ENCODE measurements around the gene MYBL2. TPM values are rescaled to one million over a fixed set of nuclear protein-coding genes. Genes with fewer than 3 reads are reported as not detected.

Gene MYBL2
- total RNA-seq, 1 experiment from 2014 or later = 159 TPM

GRCh38 chr20:43740642-43741041 is 73.7 kb downstream of the MYBL2 start:
- peaks cover 7% of the 10 kb centered on the region for H3K27me3 Mint-ChIP-seq (ENCODE audit: low read depth)

More at GRCh38 chr20:43740642-43741041, 73.7 kb downstream of the MYBL2 start:
- no peak overlapping the region for H2BK120ac ChIP-seq (ENCODE audit: low read depth, low read length, poor library complexity, severe bottlenecking)
- H4K5ac ChIP-seq (ENCODE audit: insufficient read length, low read depth, low read length) = no peak overlapping the region
- H3K27me3 ChIP-seq (ENCODE audit: insufficient read depth, low read length) = no peaks in the 10 kb centered on the region
- H2BK20ac ChIP-seq (ENCODE audit: low read depth, low read length, poor library complexity, severe bottlenecking) = no peak overlapping the region
- Mint-ChIP-seq H3K4me3 (no peak overlapping the region), H3K27ac (no peak overlapping the region), H3K4me1 (peaks cover 3 to 18% of the 10 kb centered on the region in 2 experiments), H3K9me3 (no peaks in the 10 kb centered on the region), H3K36me3 (ENCODE audit: insufficient read depth in 1 of 3, low read depth in 3 of 3) (no peaks in the 10 kb centered on the region)
- TF ChIP-seq, protein P1, sequence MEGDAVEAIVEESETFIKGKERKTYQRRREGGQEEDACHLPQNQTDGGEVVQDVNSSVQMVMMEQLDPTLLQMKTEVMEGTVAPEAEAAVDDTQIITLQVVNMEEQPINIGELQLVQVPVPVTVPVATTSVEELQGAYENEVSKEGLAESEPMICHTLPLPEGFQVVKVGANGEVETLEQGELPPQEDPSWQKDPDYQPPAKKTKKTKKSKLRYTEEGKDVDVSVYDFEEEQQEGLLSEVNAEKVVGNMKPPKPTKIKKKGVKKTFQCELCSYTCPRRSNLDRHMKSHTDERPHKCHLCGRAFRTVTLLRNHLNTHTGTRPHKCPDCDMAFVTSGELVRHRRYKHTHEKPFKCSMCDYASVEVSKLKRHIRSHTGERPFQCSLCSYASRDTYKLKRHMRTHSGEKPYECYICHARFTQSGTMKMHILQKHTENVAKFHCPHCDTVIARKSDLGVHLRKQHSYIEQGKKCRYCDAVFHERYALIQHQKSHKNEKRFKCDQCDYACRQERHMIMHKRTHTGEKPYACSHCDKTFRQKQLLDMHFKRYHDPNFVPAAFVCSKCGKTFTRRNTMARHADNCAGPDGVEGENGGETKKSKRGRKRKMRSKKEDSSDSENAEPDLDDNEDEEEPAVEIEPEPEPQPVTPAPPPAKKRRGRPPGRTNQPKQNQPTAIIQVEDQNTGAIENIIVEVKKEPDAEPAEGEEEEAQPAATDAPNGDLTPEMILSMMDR (conservative IDR thresholded peaks at IDR 0.05) = no peak
- no peak overlapping the region for H3K4ac ChIP-seq (ENCODE audit: low read depth, low read length)
- H4K20me1 ChIP-seq (ENCODE audit: control insufficient read depth, insufficient read depth, insufficient read length) = no peaks in the 10 kb centered on the region
- no peak overlapping the region for H3K18ac ChIP-seq (ENCODE audit: insufficient read length, low read depth, low read length)
- H3K23ac ChIP-seq (ENCODE audit: insufficient read length, low read depth, low read length) = no peak overlapping the region
- WGBS (ENCODE audit: extremely low coverage, insufficient read length, low lambda C conversion rate) = no CpG with 5 or more reads among the region's 3 CpGs
- no peak overlapping the region for H2AFZ ChIP-seq (ENCODE audit: low read length)
- DNase-seq = no peak
- H4K8ac ChIP-seq (replicated peaks; ENCODE audit: insufficient read length, low read depth, low read length) = no peak overlapping the region
- no peak overlapping the region for H3T11ph ChIP-seq (ENCODE audit: low read length)
- no peak overlapping the region for H3K14ac ChIP-seq (ENCODE audit: insufficient read depth, low read length)
- H2BK15ac ChIP-seq (ENCODE audit: low read depth, low read length) = no peak overlapping the region
- H2BK12ac ChIP-seq (ENCODE audit: insufficient read length, low read depth, low read length) = no peak overlapping the region
- H3K79me2 ChIP-seq (ENCODE audit: insufficient read depth, low read length) = no peaks in the 10 kb centered on the region
- no peak overlapping the region for H2BK5ac ChIP-seq (ENCODE audit: insufficient read length, low read length)
- H3K79me1 ChIP-seq (ENCODE audit: insufficient read depth, low read depth, low read length, poor library complexity, severe bottlenecking) = no peaks in the 10 kb centered on the region
- H3K9me3 ChIP-seq (ENCODE audit: control insufficient read depth, low read depth, low read length) = no peaks in the 10 kb centered on the region
- no peak overlapping the region for H3K27ac ChIP-seq (ENCODE audit: insufficient read length, low read depth, low read length)
- H3K4me2 ChIP-seq (ENCODE audit: insufficient read depth, insufficient read length, low read length) = no peak overlapping the region
- no peaks in the 10 kb centered on the region for H3K23me2 ChIP-seq (ENCODE audit: insufficient read length, low read depth, low read length, poor library complexity, severe bottlenecking)
- no peak overlapping the region for H3K9ac ChIP-seq (ENCODE audit: extremely low read depth, insufficient read length, low read length)
- no peak overlapping the region for H3K56ac ChIP-seq (ENCODE audit: insufficient read length, low read depth, low read length)
- H2AK5ac ChIP-seq (ENCODE audit: insufficient read length, low read length) = no peak overlapping the region
- H3K4me1 ChIP-seq (ENCODE audit: insufficient read depth, low read length) = no peaks in the 10 kb centered on the region
- no peak overlapping the region for H4K91ac ChIP-seq (ENCODE audit: insufficient read length, low read depth, low read length)

Measured in H9 (cell line).